Muscle of arm (tissue), 12 donors: ENCODE data around the gene POMGNT2. TPM values are rescaled to one million over a fixed set of nuclear protein-coding genes. Genes with fewer than 3 reads are reported as not detected.
A peak's percentile ranks its signal among the peaks of the same experiment; 100 is the strongest.

Experiments
- DNase-seq: peaks from one replicate; pipeline ENCODE4 v3.0.0-alpha.2; 2013
- polyA plus RNA-seq, 12 donors: library from polyadenylated mRNA; unstranded; fragments of 120-200 nt; gene quantifications; one replicate each; pipeline ENCODE4 v1.2.1, GENCODE V29; 2013; ENCODE audit not compliant: insufficient read length in 12 of 12

POMGNT2 gene
- polyA plus RNA-seq, 12 donors, result 13.8 to 23.6 (median 18.8) TPM; not detected in 1

DNA sequence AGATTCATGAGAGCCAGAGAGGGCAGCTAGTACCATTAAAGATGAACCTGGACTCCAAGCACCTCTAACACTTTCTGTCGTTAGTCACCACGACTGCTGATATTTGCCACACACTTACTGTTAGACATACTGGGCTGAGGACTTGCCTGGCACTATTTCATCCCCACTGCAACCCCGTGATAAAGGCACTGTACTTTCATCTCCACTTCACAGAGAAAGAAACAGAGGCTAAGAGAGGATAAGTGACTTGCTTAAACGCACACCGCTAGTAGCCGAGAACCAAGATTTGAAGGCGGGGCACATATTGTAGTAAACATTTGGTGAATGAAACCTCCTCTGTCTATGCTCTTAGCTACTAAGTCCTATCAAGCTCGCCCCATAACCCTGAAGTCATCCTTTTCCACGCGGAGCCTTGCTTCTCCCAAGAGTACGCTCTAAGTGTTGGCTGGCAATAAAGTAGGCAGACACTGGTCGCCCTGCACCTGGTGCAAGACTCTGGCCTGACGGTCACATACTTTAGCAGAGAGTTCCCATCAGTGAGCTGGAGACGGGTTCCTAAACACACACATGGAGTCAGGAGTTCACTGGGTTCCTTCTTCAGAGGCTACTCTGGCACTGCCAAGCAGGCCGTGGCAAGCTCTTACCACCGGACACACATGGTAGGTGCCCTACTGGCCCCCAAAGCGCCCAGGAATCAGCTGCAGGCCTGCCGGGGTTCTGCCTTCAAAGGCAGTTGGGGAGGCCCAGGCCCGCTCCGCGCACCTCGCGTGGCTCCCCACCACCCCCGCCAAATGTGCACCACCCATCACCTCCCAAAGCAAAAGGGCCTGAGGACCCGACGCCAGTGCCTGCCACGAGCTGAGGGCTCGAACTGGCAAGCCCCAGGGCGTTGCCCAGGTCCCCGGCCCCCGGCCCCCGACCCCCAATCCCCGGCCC lies 951 bp downstream of the POMGNT2 start:
- DNase-seq, result peak; percentile 9

DNA sequence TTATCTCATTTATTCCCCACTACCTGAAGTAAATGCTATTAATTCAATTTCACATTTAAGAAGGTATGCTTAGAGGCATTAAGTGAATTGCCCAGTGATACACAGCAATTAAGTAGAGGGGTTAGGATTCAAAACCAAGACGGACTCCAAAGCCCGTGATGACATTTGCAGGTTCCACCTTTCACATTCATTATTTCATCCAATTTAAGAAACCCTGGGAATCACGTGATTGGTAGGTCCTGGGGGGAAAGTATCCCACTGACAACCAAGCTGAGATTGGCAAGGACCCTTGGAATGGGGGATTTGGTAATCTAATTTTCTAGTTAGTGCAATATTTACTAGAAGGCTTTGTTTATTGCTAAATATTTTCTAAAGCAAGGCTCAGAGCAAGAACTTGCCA lies 1.8 kb downstream of the POMGNT2 start:
- no peak for DNase-seq

DNA sequence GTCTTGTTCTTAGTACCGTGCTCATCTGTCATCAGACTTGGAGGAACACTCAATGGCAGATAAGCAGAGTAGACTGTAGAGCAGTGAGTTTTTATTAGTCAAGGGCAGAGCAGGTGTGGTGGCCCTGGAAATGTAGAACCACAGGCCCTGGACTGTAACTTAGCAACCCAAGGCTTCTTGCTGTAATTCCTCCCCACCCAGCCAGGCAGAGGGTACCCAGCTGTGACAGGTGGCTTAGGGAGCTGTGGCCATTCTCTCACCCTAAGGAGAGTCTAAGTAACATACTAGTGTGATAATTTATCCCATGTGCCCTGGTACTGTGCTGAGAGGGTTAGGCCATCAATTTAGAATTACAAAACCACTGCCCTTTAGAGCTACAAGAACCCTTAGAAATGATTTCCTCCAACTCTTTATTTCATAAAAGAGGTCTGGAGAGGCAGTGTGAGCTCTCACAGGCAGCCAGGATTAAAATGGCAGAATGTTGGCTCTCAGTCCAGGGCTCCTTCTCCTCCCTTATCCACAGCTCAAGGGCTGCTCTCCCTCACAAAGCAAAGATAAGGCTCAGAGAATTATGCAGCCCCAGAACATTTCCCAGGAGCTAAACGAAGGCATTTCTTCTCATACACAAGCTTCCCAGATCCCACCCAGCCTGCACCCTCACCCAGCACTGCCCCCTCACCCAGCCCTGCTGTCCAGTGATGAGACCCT lies 3.0 kb downstream of the POMGNT2 start:
- no peak for DNase-seq

DNA sequence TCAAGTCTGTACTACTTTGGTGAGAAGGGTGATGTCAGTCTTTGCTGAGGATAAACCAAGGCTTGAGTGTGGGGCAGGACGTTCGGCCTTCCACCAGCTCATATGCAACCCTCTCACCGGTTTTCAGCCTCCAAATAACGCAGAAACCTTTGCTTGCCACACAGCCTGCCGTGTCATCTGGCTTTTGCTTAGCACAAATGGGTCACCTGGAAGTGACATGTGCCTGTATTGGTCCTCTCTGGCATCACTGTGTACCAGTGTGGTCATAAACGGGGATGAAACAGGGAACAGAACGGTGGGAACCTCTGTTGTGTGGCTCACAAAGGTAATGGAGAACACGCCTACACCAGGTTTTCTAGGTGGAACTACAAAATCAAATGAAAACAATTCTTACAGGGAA lies 7.1 kb downstream of the POMGNT2 start:
- no peak for DNase-seq

DNA sequence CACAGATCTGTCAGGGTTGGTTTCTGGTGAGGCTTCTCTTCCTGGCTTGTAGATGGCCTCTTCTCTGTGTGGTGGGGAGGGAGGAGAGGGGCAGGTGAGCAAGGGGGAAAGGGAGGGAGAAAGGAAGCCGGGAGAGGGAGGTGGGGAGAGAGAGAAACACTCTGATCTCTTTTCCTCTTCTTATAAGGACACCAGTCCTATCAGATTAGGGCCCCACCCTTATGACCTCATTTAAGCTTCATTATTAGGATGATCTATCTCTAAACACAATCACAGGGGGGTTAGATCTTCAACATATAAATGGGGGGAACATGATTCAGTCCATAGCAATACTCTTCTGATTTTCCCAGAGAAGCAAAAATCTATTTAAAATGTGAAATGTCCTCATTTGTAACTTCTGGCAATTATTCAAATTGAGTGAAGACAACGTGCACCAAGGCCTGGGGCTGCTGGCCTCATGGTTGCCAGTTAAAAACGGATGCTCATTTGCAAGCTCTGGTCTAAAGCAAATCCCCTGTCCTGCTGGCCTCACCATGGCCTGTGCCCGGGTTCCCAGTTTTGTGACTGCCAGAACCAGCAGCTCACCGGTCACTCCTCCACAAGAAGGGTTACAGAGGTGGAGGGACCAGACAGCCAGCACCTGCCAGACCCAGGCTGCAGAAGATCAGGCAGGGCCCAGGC lies 8.3 kb downstream of the POMGNT2 start:
- no peak for DNase-seq

DNA sequence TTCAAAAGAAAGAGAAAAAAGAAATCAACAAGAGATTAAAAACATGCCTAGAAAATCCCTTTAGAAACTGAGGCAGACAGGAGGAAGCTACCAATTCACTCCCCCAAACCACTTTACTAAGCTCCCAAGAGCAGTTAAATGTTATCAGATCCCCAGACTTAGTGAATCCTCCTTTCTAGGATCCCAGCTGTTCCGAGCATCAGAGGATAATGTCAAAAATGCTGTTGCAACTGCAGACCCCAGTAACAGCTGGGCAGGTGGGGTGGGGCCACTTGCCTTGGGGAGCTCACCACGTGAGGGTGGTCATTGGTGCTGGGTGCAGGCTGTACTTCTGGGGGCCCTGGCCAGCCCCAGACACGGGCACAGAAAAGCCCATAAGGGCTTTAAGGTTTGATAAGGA lies 9.1 kb downstream of the POMGNT2 start:
- no peak for DNase-seq

DNA sequence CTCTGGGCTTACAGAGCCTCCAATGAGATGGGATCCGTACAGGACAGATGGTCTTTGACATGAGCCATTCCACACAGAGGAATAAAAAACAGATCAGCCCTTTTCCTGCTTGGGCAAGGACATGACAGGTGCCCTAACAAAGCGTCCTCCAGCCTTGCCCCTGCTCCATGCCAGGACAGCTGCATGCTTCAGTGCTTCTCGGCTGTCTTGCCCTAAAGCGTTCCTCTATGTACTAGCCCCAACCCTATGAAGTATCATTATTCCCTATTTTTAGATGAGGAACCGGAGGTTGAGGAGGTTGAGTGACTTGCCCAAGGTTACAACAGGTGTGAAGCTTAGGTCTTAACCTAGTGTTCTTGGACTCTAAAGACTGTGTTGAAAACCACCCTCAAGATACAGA lies 10.5 kb downstream of the POMGNT2 start:
- DNase-seq, result no peak

DNA sequence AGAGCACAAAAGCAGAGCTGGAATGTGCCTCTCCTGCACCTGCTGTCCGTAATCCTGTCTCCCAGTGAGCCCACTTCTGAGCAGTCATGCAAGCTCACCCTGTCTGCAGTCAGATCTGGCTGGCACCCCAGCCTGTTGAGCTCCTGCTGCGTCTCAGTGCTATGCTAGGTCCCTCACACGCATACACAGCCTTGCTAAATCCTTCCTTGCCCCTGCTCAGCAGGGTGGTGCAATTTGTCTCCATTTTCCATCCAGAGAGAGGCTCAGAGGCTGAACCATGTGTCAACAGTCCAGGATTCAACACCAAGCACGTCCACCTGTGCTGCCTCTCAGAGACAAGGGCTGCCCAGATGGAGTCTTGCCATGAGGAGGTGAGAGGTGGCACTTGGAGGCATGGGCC lies 11.0 kb downstream of the POMGNT2 start:
- no peak for DNase-seq

DNA sequence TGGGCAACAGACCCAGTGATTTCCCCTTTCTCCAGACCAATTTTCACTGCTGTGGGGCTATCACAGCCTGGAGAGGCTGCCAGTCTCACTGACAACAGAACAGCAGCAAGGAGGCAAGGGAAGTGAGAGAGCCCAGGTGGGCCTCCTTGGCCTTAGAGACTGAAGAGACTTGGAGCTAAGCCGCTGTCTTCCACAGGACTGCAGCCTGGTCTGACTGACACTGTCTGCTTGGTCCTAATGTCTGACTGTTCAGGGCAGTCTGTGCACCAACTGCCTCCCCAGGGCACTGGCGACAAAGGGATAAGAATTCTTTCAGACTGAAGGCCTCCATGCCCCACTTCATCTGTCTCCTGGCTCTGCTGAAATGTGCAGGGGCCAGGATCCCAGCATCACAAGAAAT lies 11.5 kb downstream of the POMGNT2 start:
- DNase-seq, result peak; percentile 15

DNA sequence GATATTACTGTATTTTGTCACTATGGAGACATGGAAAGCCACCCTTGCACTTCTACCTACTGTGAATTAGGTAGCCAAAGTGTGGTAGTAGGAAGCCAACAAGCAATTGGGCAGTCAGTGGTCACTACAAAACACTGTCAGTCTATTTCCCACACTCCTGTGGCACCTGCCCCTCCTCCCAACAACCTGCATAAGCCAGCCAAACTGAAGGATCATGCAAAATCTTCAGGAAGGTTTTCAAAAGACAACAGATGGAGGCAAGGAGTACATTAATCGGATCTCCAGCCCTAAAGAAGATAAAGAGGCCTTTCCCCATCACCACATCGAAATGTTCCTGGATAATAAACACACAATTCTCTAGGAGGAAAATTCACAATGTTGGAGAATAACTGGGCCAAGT lies 11.9 kb downstream of the POMGNT2 start:
- no peak for DNase-seq

DNA sequence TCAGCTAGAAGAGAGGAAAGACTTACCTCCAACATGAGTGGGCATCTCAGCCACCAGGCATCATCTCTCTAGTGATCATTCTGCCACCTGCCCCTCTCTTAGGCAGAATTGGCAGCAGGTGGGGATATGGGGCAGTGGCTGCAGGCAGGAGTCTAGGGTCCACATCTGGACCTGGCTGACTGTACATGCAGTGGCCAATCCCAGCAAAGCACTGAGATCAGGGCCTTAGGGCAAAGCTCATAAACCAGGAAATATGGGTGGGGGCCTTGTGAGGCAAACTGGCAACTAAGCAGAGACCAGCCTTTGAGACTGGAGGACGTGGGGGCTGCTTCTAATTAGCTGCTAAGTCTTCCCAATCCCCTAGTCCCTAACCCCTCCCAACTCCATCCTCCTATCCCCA lies 12.9 kb downstream of the POMGNT2 start:
- no peak for DNase-seq

DNA sequence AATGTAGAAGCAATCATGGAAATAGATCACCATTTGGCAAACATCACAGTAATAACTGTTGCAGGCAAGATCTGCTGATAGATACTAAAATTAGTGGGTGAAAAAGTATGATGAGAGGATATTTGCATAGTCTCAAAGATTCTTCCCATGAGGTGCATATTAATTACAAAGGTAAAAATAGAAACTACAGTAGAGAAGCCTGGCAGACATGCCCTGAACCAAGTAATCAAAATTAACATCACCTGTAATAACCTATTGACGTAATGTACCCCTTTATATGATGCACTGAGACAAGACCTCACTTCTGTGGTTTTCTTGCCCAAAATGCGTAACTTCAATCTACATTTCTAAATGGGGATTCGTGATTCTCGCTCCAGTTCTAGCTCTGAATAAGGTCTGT lies 14.4 kb downstream of the POMGNT2 start:
- no peak for DNase-seq

DNA sequence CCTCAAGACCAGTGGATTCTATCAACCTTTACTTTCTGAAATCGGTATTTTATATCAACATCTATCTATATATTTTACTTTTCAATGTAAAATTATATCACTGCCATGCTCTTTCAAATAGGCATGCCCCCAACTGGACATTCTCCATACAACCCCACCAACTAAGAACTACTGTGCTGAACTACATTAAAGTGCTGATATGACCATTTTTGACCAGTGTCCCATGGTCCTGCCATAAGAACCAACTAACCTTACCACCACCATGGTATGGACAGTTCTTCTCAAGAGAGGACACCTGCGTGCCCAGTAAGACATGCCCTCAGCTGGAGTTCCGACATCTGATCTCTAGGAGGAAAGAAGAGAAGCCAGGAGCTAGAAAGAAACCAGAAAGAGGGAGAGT lies 15.6 kb downstream of the POMGNT2 start:
- DNase-seq, result no peak

DNA sequence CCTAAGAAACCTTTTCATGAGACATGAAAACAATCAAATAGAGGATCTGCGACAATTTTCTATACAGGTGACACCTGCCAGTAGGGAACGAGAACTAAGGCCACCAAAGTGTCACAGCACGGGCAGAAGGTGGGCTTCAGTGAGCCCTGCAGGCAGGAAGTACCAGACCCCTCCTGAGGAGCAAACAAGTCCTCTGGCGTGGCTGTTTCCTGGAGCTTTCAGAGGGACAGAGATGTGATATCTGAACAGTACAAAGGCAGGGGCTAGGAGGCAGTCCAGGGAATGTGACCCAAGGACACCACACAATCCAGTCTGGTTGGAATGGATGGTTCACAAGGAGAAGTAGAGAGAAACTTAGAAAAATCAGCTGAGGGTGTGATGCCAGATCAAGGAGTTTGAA lies 16.8 kb downstream of the POMGNT2 start:
- DNase-seq, result no peak

DNA sequence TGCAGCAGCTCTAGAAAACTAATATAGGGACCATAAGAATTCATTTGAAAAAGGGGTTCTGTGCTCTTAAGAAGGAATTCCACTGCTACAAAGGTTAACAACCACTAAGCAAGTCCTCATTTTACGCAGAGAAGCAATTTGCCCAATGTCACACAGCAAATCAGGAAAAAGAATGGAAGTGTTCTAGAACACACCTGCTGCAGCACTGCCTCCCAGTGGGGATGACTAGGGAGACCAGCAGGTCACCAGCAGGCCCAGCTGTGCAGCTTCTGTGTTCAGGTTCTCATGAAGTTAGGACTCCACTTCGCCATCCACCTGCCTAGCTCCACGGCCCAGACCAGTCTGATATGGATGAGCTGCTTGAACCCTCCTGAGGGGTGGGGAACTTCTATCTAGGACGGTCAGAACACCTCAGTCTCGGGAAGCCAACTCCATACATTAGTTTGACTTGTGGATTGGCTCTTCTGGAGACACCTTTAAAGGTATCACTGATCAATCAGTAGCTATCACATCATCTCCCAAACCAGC lies 18.6 kb downstream of the POMGNT2 start:
- DNase-seq, result no peak

DNA sequence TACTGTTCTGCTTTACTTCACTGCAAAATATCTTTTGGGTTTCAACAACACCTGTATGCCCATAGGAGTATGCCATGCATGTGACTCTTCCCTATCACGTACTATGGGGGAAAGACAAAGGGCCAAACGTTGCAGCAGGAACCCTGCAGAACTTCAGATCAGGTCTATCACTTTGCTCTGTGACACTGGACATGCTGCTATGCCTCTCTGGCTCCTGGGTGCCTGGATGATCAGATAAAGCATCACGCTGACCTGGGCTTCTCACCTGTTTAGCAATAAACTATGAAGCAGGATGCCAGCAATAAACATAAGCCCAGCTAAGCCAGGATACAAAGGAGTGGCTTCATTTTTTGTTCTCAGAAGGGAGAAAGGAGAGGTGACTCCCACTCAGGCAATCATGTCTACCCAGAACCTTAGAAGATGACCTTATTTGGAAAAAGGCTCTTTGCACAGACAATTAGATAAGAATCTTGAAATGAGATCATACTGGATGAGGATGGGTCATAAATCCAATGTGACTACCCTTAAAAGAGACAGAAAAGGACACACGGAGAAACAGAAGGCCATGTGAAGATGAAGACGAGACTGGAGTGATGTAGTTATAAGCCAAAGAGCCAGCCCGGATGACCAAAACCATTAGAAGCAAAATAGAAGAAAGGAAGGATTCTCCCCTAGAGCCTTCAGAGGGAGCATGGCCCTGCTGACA lies 19.3 kb downstream of the POMGNT2 start:
- DNase-seq, result no peak

DNA sequence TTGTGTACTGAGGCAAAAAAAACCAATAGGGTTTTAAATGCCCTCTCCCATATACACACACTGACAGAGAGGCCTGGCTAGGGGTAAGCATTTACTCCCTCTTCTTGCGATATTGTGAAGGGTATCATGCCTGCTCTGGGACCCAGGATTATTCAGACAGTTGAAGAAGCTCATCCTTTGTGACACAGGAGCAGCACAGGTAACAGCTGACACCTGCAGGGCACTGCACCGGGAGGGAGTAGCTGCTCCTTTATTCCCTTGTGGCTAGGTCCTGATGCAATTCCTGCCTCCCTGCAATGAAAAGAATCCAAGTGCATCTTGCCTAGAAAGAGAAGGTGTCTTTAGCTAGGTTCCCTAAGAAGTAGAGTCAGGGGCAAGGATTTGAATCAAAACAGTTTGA lies 23.4 kb downstream of the POMGNT2 start:
- no peak for DNase-seq

DNA sequence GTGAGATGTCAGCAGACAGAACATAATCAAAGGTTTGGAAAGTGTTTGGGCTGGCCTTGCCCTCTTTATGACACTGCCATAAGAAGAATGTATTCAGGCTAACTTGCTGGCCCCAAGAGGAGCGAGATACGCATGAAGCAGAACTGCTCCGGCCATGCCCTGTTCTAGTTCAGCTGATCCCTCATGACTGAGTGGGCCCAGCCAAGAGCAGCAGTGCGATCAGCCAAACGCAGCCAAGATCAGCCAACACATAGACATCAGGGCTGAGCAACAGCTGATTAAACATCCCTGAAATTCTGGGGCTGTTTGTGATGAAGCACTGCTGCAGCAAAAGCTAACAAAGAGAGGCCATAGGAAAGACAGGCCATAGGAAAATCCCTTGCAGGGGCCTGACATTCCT lies 24.1 kb downstream of the POMGNT2 start:
- no peak for DNase-seq

DNA sequence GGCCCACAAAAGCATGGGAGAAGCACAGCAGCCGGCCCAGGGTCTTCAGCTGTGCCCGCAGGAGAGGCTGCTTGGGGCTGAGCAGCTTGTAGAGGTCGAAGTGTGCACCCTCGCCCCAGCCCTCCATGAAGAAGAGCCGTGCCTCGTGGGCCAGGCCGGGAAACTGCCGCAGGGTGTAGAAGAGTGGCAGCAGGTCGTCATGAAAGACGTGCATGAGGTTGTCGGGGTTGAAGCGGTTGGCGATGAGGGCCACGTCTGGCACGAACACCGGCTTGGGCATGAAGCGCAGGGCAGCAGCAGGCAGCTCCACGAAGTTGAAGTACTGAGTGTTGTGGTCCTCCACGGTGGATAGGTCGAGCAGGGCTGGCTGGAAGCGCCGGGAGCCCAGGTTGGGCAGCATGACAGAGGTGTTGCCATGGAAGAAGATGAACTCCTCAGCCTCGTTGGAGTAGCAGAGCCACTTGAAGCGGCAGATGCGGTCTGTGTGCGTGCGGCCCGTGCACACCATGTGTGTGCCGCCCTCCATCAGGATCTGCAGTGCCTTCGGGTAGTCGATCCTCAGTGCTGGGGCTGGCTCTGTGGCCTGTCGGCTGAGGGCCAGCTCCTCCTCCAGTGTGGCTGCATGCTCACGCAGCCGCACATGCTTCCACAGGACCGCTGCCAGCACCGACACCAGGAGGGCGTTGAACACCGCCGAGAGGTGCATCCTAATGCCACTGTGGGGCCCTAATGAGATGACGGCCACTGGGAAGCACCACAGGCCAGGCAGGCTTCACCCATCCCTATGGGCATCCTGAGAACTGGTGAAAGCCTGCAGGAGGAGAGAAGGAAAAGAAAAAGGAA lies 24.9 kb downstream of the POMGNT2 start:
- no peak for DNase-seq

DNA sequence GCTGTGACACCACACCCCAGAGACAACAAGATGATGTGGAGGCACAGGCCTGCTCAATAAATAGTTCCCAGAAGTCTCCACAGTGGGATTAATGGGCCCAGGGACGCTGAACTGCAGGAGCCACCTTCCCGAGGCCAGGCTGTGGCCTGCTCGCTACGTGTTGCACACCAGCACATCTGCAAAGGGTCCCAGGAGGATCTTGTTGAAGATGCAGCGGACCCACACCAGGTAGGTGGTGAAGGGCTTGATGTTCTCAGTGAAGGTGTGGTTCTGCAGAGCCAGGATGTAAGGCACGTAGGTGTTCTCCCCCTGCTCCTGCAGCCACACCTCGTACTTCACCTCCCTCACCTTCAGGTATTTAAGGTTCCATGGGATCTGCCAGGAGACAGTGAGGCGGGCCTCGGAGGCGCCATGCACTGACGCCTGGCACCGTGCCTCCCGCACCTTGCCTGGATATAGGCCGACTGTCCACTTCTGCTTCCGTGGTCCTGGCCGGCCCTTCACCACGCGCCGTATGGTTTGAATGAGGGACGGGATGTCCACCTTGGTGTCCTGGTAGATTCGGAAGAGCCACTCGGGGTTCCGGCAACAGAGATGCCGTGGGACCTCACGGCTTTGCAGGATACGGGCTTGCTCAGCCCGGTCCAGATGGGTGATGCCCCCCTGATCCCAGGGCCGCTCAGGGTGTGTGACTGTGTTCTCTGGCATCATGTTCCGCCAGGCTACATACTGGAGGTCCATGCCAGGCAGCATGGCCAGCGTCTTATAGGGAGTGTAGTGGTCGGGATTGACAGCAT lies 26.1 kb downstream of the POMGNT2 start:
- no peak for DNase-seq
